Nephron (organoid): ENCODE data around the gene GDAP1L1.
A peak's percentile ranks its signal among the peaks of the same experiment; 100 is the strongest.
"Not testable (repeated sequence)": the region's sequence is repeated elsewhere in the genome, so short reads cannot be mapped to it uniquely, and the experiment has no call there.

Experiments
- H3K27ac Mint-ChIP-seq, 3 experiments: 2 replicates each; pipeline ENCODE4 v1.8.0; 2020; ENCODE audit warnings: mixed read lengths in 3 of 3, mild to moderate bottlenecking in 2 of 3, moderate library complexity in 1 of 3
- H3K27me3 Mint-ChIP-seq: 2 replicates; pipeline ENCODE4 v1.8.0; 2021; ENCODE audit warnings: low read depth, mild to moderate bottlenecking, moderate library complexity, mixed read lengths
- H3K36me3 Mint-ChIP-seq: 2 replicates; pipeline ENCODE4 v1.8.0; 2020; ENCODE audit warnings: low read depth, mixed read lengths
- H3K4me1 Mint-ChIP-seq: 2 replicates; pipeline ENCODE4 v1.8.0; 2020; ENCODE audit warnings: mixed read lengths
- H3K4me3 Mint-ChIP-seq, 3 experiments: 2 replicates each; pipeline ENCODE4 v1.8.0; 2020; ENCODE audit warnings: mild to moderate bottlenecking in 3 of 3, mixed read lengths in 3 of 3, moderate library complexity in 2 of 3
- H3K9me3 Mint-ChIP-seq: 2 replicates; pipeline ENCODE4 v1.8.0; 2020; ENCODE audit warnings: mixed read lengths
- TF ChIP-seq, protein P1 (sequence below), 3 experiments: fragments of 200-600 bp; sonication (generic); IDR thresholded peaks; one replicate each; pipeline ENCODE4 v1.5.0; 2021; ENCODE audit warnings: antibody characterized with exemption in 3 of 3; ENCODE audit not compliant: unreplicated experiment in 3 of 3

The GDAP1L1 gene

DNA sequence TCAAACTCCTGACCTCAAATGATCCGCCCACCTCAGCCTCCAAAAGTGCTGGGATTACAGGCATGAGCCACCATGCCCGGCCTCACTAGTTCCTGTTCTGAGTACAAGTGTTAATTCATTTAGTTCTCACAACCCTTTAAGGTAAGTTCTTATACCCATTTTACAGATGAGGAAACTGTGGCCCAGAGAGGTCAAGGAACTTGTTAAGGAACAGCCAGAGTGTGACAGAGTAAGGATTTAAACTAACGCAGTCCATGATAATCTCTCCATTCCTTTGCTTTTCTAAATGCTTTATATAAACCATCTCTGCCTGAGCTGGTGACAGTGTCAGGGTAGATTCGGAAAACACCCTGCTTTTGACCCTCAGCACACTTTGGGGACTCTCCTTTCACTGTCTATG, 50.6 kb downstream of the GDAP1L1 start:
- no peaks in the 10 kb centered on the region for H3K27me3 Mint-ChIP-seq
- TF ChIP-seq, protein P1, sequence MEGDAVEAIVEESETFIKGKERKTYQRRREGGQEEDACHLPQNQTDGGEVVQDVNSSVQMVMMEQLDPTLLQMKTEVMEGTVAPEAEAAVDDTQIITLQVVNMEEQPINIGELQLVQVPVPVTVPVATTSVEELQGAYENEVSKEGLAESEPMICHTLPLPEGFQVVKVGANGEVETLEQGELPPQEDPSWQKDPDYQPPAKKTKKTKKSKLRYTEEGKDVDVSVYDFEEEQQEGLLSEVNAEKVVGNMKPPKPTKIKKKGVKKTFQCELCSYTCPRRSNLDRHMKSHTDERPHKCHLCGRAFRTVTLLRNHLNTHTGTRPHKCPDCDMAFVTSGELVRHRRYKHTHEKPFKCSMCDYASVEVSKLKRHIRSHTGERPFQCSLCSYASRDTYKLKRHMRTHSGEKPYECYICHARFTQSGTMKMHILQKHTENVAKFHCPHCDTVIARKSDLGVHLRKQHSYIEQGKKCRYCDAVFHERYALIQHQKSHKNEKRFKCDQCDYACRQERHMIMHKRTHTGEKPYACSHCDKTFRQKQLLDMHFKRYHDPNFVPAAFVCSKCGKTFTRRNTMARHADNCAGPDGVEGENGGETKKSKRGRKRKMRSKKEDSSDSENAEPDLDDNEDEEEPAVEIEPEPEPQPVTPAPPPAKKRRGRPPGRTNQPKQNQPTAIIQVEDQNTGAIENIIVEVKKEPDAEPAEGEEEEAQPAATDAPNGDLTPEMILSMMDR (IDR thresholded peaks at IDR 0.05; ENCODE audit: unreplicated experiment in 3 of 3), result no peak
- H3K9me3 Mint-ChIP-seq, result no peaks in the 10 kb centered on the region
- no peak overlapping the region for H3K4me3 Mint-ChIP-seq
- H3K27ac Mint-ChIP-seq, result no peak overlapping the region
- no peaks in the 10 kb centered on the region for H3K36me3 Mint-ChIP-seq
- H3K4me1 Mint-ChIP-seq, result peaks cover 13% of the 10 kb centered on the region

DNA sequence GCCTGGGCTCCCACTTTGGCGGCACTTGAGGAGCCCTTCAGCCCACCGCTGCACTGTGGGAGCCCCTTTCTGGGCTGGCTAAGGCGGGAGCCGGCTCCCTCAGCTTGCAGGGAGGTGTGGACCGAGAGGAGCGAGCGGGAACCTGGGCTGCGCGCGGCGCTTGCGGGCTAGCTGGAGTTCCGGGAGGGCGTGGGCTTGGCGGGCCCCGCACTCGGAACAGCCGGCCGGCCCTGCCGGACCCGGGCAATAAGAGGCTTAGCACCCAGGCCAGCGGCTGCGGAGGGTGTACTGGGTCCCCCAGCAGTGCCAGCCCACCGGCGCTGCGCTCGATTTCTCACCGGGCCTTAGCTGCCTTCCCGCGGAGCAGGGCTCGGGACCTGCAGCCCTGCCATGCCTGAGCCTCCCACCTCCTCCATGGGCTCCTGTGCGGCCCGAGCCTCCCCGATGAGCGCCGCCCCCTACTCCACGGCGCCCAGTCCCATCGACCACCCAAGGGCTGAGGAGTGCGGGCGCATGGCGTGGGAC, 52.0 kb downstream of the GDAP1L1 start:
- not testable (repeated sequence) for H3K9me3 Mint-ChIP-seq, H3K27ac Mint-ChIP-seq, H3K4me3 Mint-ChIP-seq, H3K36me3 Mint-ChIP-seq, H3K27me3 Mint-ChIP-seq
- H3K4me1 Mint-ChIP-seq, result peaks cover 13% of the 10 kb centered on the region

DNA sequence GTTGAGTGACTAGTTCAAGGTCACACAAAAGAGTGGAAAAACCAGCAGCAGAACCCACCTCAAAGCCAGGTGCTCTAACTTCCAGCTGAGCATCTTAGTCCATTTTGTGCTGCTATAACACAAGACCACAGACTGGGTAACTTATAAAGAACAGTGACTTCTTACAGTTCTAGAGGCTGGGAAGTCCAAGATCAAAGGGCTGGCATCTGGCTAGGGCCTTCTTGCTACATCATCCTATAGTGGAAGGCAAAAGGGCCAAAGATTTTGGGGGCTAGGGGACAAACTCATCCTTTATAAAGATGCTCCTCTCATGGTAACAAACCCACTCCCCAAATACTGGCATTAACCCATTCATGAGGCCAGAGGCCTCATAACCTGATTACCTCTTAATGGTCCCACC, 54.2 kb downstream of the GDAP1L1 start:
- H3K27me3 Mint-ChIP-seq, result no peaks in the 10 kb centered on the region
- no peak overlapping the region for H3K4me3 Mint-ChIP-seq
- TF ChIP-seq, protein P1 (IDR thresholded peaks at IDR 0.05; ENCODE audit: unreplicated experiment in 3 of 3), result no peak
- H3K27ac Mint-ChIP-seq, result peak overlapping the region; percentile 54 to 80 (median 73)
- H3K4me1 Mint-ChIP-seq, result peaks cover 13% of the 10 kb centered on the region
- no peaks in the 10 kb centered on the region for H3K36me3 Mint-ChIP-seq
- no peaks in the 10 kb centered on the region for H3K9me3 Mint-ChIP-seq

DNA sequence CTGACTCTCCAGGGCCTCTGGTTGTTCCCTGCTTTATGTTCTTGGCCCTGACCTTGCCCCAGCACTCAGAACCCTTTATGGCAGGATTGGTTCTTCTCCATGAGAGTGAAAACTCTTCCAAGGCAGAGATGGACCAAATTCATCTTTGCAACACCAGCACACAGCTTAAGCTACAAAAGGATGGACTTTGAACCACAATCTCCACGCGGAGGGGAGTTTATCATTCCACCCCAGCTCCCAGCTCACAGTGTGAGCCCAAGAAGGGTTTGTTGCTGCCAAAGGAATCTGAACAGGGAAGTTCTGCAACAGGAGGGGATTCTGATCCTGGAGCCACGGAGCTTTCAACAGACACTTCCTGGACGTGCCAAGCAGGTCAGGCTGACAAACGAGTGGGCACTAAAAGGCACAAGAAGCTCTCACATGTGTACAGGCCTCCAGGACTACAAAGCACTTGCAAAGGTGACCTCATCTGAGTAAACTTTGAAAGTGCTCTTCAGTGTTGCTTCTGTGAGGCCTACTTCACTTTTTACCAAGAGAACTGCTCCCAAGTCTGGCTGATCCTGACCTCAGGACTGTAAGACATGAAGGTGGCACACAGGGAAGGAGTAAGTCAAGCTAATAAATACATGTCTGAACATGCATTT, 55.0 kb downstream of the GDAP1L1 start:
- H3K27me3 Mint-ChIP-seq, result no peaks in the 10 kb centered on the region
- peak overlapping the region; percentile 54 to 73 (median 68) for H3K27ac Mint-ChIP-seq
- TF ChIP-seq, protein P1 (IDR thresholded peaks at IDR 0.05; ENCODE audit: unreplicated experiment in 3 of 3), result no peak
- H3K4me1 Mint-ChIP-seq, result peaks cover 13% of the 10 kb centered on the region
- H3K4me3 Mint-ChIP-seq, result no peak overlapping the region
- H3K36me3 Mint-ChIP-seq, result no peaks in the 10 kb centered on the region
- H3K9me3 Mint-ChIP-seq, result no peaks in the 10 kb centered on the region

DNA sequence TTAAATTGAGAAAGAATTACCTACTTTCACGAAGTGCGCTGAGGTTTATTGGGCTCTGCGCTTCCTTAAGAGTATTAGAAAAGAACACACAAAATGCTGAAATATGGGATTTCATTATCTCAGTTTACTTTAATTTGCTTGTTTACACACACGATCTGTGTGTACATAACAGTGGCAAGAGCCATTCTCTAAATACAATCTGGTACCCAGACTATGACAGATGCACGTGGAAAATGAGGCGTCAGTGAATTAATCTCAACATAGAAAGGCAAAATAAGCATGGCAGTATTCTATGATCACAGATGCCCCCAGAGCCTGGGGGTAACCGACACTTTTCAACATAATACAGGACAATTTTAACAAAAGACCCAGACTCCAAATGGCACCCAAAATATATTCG, 55.6 kb downstream of the GDAP1L1 start:
- no peaks in the 10 kb centered on the region for H3K27me3 Mint-ChIP-seq
- H3K27ac Mint-ChIP-seq, result peak overlapping the region; percentile 54 to 73 (median 68)
- no peaks in the 10 kb centered on the region for H3K9me3 Mint-ChIP-seq
- no peaks in the 10 kb centered on the region for H3K36me3 Mint-ChIP-seq
- H3K4me3 Mint-ChIP-seq, result no peak overlapping the region
- H3K4me1 Mint-ChIP-seq, result peaks cover 13% of the 10 kb centered on the region
- TF ChIP-seq, protein P1 (IDR thresholded peaks at IDR 0.05; ENCODE audit: unreplicated experiment in 3 of 3), result no peak

DNA sequence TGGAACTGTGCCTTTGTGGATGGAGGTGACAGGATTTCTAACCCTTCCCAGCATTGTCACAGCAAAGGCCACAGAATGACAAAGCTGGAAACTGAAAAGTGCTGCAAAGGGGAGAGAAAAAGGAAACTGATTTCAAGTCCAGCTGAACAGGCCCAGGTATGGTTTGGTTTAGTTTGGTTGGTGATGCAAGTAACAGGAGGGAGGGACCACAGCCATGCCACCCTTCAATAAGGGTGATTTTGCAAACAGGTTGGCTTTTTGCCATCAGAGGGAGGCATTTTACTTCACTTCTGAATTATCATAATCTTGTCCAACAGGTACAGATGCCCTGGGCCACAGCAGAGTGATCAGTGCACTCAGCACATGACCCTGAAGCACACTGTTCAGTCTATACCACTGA, 57.3 kb downstream of the GDAP1L1 start:
- Mint-ChIP-seq H3K27ac (no peak overlapping the region), H3K4me3 (no peak overlapping the region), H3K36me3 (no peaks in the 10 kb centered on the region), H3K9me3 (no peaks in the 10 kb centered on the region), H3K4me1 (peaks cover 13% of the 10 kb centered on the region), H3K27me3 (no peaks in the 10 kb centered on the region)
- TF ChIP-seq, protein P1 (IDR thresholded peaks at IDR 0.05; ENCODE audit: unreplicated experiment in 3 of 3), result no peak
